WTC11 (cell line): ENCODE results near the gene NEURL1. TPM values are rescaled to one million over a fixed set of nuclear protein-coding genes. Genes with fewer than 3 reads are reported as not detected.
A peak's percentile ranks its signal among the peaks of the same experiment; 100 is the strongest.

Experiments used
- ATAC-seq: fragments of 200-7000 bp; cut with Tn5 transposase; 2 replicates; pipeline ENCODE4 v1.10.0; 2021; ENCODE audit warnings: mild to moderate bottlenecking, moderate library complexity
- CTCF ChIA-PET: fragments of 300-600 bp; sonication (Branson Sonifier 250); formaldehyde crosslinking; loops from one replicate; lab custom pipeline; 2021; ENCODE audit warnings: antibody characterized with exemption; lab: Charles Lee
- POLR2A ChIA-PET: fragments of 350-600 bp; sonication (Branson Sonifier 250); formaldehyde crosslinking; loops from one replicate; lab custom pipeline; 2021; ENCODE audit warnings: antibody characterized with exemption; lab: Charles Lee
- DNase-seq: peaks from one replicate; pipeline ENCODE4 v3.0.0; 2021; ENCODE audit warnings: low spot score
- H3K27ac Mint-ChIP-seq: 2 replicates; pipeline ENCODE4 v1.8.0; 2021; ENCODE audit warnings: mixed read lengths
- H3K27me3 Mint-ChIP-seq: 2 replicates; pipeline ENCODE4 v1.8.0; 2021; ENCODE audit warnings: low read depth, mild to moderate bottlenecking, moderate library complexity, mixed read lengths
- H3K36me3 Mint-ChIP-seq: 2 replicates; pipeline ENCODE4 v1.8.0; 2021; ENCODE audit warnings: mixed read lengths
- H3K4me1 Mint-ChIP-seq: 2 replicates; pipeline ENCODE4 v1.8.0; 2022; ENCODE audit warnings: mixed read lengths
- H3K4me3 Mint-ChIP-seq: 2 replicates; pipeline ENCODE4 v1.8.0; 2021; ENCODE audit warnings: mild to moderate bottlenecking, moderate library complexity, mixed read lengths
- H3K9me3 Mint-ChIP-seq: 2 replicates; pipeline ENCODE4 v1.8.0; 2021; ENCODE audit warnings: mixed read lengths
- ATF1 ChIP-seq: sonication (generic); formaldehyde crosslinking; IDR thresholded peaks from 2 replicates; pipeline ENCODE4 v1.8.1; 2023; ENCODE audit warnings: mild to moderate bottlenecking, moderate library complexity, missing genetic modification reagents
- EMX1 ChIP-seq: fragments of 250-450 bp; sonication (Bioruptor Pico); IDR thresholded peaks from 2 replicates; pipeline ENCODE4 v1.8.0; 2021; ENCODE audit warnings: mild to moderate bottlenecking
- ERG ChIP-seq: fragments of 250-450 bp; sonication (Bioruptor Pico); IDR thresholded peaks from 2 replicates; pipeline ENCODE4 v1.8.0; 2021; ENCODE audit warnings: mild to moderate bottlenecking
- ESRRA ChIP-seq: sonication (generic); formaldehyde crosslinking; IDR thresholded peaks from 2 replicates; pipeline ENCODE4 v1.8.1; 2022; ENCODE audit warnings: mild to moderate bottlenecking, missing genetic modification reagents, borderline replicate concordance
- ETV6 ChIP-seq: sonication (generic); formaldehyde crosslinking; IDR thresholded peaks from 2 replicates; pipeline ENCODE4 v1.8.1; 2022; ENCODE audit warnings: mild to moderate bottlenecking, missing genetic modification reagents
- FOXK1 ChIP-seq: sonication (generic); formaldehyde crosslinking; IDR thresholded peaks from 2 replicates; pipeline ENCODE4 v1.8.0; 2022; ENCODE audit warnings: mild to moderate bottlenecking, moderate library complexity, missing genetic modification reagents
- JAZF1 ChIP-seq: fragments of 250-450 bp; sonication (Bioruptor Pico); IDR thresholded peaks from 2 replicates; pipeline ENCODE4 v1.9.0; 2021; ENCODE audit warnings: moderate library complexity, mild to moderate bottlenecking, inconsistent platforms
- NFYB ChIP-seq: sonication (generic); formaldehyde crosslinking; conservative IDR thresholded peaks from 2 replicates; pipeline ENCODE4 v1.8.0; 2022; ENCODE audit warnings: low read depth, missing genetic modification reagents
- PRRX2 ChIP-seq: fragments of 250-450 bp; sonication (Bioruptor Pico); IDR thresholded peaks from 2 replicates; pipeline ENCODE4 v1.8.0; 2021; ENCODE audit warnings: mild to moderate bottlenecking
- SMAD4 ChIP-seq: sonication (generic); formaldehyde crosslinking; IDR thresholded peaks from 2 replicates; pipeline ENCODE4 v1.8.0; 2022; ENCODE audit warnings: mild to moderate bottlenecking, missing genetic modification reagents
- SP1 ChIP-seq: sonication (generic); formaldehyde crosslinking; conservative IDR thresholded peaks from 2 replicates; pipeline ENCODE4 v1.8.1; 2022; ENCODE audit warnings: missing genetic modification reagents
- TEAD4 ChIP-seq: sonication (generic); formaldehyde crosslinking; IDR thresholded peaks from 2 replicates; pipeline ENCODE4 v1.8.0; 2022; ENCODE audit warnings: mild to moderate bottlenecking, missing genetic modification reagents
- TP53 ChIP-seq: sonication (generic); formaldehyde crosslinking; IDR thresholded peaks from 2 replicates; pipeline ENCODE4 v1.8.1; 2023; ENCODE audit warnings: mild to moderate bottlenecking, missing genetic modification reagents
- USF1 ChIP-seq: sonication (generic); formaldehyde crosslinking; IDR thresholded peaks from 2 replicates; pipeline ENCODE4 v1.8.0; 2022; ENCODE audit warnings: mild to moderate bottlenecking, missing genetic modification reagents
- ZNF121 ChIP-seq: sonication (generic); formaldehyde crosslinking; IDR thresholded peaks from 2 replicates; pipeline ENCODE4 v1.8.0; 2023; ENCODE audit warnings: missing genetic modification reagents
- ZNF396 ChIP-seq: fragments of 250-450 bp; sonication (Bioruptor Pico); IDR thresholded peaks from 2 replicates; pipeline ENCODE4 v1.8.0; 2021; ENCODE audit warnings: mild to moderate bottlenecking, moderate library complexity, borderline replicate concordance
- ZNF416 ChIP-seq: fragments of 250-450 bp; sonication (Bioruptor Pico); IDR thresholded peaks from 2 replicates; pipeline ENCODE4 v1.9.0; 2021; ENCODE audit warnings: mild to moderate bottlenecking, inconsistent platforms
- total RNA-seq: library from RNA; stranded (reverse); gene quantifications from 3 replicates; pipeline ENCODE4 v1.2.3, GENCODE V29; 2021
- TF ChIP-seq, protein P1 (sequence below): fragments of 200-600 bp; IDR thresholded peaks from 2 replicates; pipeline ENCODE4 v1.8.0; 2022; ENCODE audit warnings: antibody characterized with exemption
- TF ChIP-seq, protein P2 (sequence below): sonication (generic); formaldehyde crosslinking; IDR thresholded peaks from 2 replicates; pipeline ENCODE4 v1.8.1; 2022; ENCODE audit warnings: missing genetic modification reagents, borderline replicate concordance
- TF ChIP-seq, protein P3 (sequence below): sonication (generic); formaldehyde crosslinking; IDR thresholded peaks from 2 replicates; pipeline ENCODE4 v1.8.1; 2023; ENCODE audit warnings: mild to moderate bottlenecking, missing genetic modification reagents, moderate library complexity

NEURL1 gene
- total RNA-seq, 1 experiment from 2014 or later = 1.2 TPM

DNA sequence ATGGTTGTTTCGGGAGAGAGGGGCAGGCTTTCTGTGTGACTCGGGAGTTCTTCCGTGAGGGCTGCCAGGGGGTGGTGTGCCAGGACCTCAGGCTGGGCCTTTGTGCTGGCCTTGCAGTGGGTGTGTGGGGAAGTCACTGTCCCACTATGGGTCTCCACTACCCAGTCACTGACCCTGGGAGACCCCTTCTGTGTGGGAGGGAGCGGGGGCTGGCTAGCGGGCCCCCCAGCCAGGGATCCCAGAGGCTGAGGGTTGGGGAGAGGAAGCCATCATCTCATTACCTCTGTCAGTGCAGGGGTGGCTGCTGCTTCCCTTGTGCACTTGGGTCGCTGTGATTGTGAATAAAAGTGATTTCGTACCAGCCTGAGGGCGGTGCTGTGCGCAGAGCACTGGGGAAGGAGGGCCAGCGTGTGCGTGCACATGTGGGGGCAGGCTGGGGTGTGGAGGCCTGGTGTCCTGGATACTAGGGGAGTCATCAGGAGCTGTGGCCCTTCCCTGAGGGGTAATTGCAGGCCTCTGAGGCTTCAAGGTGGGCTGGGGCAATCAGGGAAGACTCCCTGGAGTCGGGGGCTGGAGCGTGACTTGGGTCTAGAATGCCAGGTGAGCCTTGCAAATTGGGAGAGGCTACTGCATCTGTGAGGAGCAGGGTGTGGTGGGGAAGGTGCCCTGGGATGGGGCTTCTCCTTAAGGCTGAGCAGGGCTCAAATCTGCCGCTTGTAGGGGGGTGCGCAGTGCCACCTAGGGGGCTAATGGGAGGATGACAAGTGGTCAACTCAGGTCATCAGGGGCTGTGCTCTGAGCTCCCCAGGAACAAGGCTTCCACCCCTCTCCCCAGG is 98.9 kb downstream of the NEURL1 start:
- no peak for TF ChIP-seq TEAD4 (CRISPR knock-in tag)
- TF ChIP-seq, protein P1, sequence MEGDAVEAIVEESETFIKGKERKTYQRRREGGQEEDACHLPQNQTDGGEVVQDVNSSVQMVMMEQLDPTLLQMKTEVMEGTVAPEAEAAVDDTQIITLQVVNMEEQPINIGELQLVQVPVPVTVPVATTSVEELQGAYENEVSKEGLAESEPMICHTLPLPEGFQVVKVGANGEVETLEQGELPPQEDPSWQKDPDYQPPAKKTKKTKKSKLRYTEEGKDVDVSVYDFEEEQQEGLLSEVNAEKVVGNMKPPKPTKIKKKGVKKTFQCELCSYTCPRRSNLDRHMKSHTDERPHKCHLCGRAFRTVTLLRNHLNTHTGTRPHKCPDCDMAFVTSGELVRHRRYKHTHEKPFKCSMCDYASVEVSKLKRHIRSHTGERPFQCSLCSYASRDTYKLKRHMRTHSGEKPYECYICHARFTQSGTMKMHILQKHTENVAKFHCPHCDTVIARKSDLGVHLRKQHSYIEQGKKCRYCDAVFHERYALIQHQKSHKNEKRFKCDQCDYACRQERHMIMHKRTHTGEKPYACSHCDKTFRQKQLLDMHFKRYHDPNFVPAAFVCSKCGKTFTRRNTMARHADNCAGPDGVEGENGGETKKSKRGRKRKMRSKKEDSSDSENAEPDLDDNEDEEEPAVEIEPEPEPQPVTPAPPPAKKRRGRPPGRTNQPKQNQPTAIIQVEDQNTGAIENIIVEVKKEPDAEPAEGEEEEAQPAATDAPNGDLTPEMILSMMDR = peak; percentile 77
- POLR2A ChIA-PET = no interaction called here
- Mint-ChIP-seq H3K9me3 (peaks cover 5% of the 10 kb centered on the region; the same call in 1 of the 2 replicates), H3K4me1 (peaks cover 5% of the 10 kb centered on the region), H3K4me3 (no peak overlapping the region), H3K27me3 (peaks cover 4% of the 10 kb centered on the region; the same call in 1 of the 2 replicates), H3K27ac (no peak overlapping the region), H3K36me3 (no peaks in the 10 kb centered on the region)
- DNase-seq = peak; percentile 79
- ATAC-seq = peak; percentile 92
- CTCF ChIA-PET = interaction anchor here (0.6 to 5.3 kb wide), 55 partner anchors 8 to 1139 kb away, joined by 3 to 49 read pairs (median 4); partner anchors contain the start of genes CALHM1, CALHM2 and NEURL1

DNA sequence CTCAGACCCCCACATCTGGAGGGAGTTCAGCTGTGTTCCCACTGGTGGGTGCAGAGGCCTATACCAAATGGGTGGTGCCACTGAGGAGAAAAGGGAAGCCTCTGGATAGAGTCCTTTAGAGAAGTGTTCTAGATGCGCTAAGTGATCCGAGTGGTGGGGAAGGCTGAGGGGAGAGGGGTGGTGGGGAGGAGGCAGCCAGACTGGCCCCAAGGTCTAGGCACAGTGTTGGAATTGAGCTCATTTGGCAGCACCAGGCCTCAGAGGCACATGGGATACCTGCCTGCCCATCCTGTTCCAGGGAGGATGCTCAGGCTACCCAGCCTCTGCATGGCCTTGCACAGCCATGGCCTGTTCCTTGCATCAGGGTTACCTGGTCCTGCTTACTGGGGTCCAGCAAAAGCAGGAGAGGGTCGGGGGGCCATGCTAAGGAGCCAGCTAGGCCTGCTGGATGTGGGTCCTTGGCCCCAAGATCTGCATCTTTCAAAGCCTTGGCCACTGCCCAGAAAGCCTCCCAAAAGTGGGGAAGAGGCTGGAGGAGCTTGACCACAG is 99.6 kb downstream of the NEURL1 start:
- H3K4me3 Mint-ChIP-seq = no peak overlapping the region
- CTCF ChIA-PET = interaction anchor here (0.6 to 5.3 kb wide), 55 partner anchors 8 to 1140 kb away, joined by 3 to 49 read pairs (median 4); partner anchors contain the start of genes CALHM1, CALHM2 and NEURL1
- H3K9me3 Mint-ChIP-seq = no peaks in the 10 kb centered on the region
- ATAC-seq (no peak), DNase-seq (no peak)
- peaks cover 5% of the 10 kb centered on the region for H3K4me1 Mint-ChIP-seq
- POLR2A ChIA-PET = no interaction called here
- no peaks in the 10 kb centered on the region for H3K36me3 Mint-ChIP-seq
- H3K27me3 Mint-ChIP-seq = peaks cover 6% of the 10 kb centered on the region
- TF ChIP-seq ATF1 (CRISPR knock-in tag) = 0 out of 2 replicates have a peak, but pooled peaks have one; percentile 33
- TF ChIP-seq ESRRA (CRISPR knock-in tag) = no peak
- no peak overlapping the region for H3K27ac Mint-ChIP-seq

GRCh38 chr10:103595933-103596726 is 102.6 kb downstream of the NEURL1 start:
- no peak for ATAC-seq
- TF ChIP-seq SMAD4 (CRISPR knock-in tag) (no peak), SP1 (no peak), NFYB (CRISPR knock-in tag) (no peak), PRRX2 (CRISPR knock-in tag) (no peak), ZNF416 (no peak), ATF1 (CRISPR knock-in tag) (no peak), ETV6 (no peak), JAZF1 (no peak), TP53 (CRISPR knock-in tag) (no peak), ESRRA (CRISPR knock-in tag) (no peak), FOXK1 (no peak), ZNF396 (CRISPR knock-in tag) (no peak), ERG (CRISPR knock-in tag) (no peak), TEAD4 (CRISPR knock-in tag) (no peak), USF1 (CRISPR knock-in tag) (no peak), ZNF121 (no peak), EMX1 (CRISPR knock-in tag) (no peak)
- TF ChIP-seq, protein P2, sequence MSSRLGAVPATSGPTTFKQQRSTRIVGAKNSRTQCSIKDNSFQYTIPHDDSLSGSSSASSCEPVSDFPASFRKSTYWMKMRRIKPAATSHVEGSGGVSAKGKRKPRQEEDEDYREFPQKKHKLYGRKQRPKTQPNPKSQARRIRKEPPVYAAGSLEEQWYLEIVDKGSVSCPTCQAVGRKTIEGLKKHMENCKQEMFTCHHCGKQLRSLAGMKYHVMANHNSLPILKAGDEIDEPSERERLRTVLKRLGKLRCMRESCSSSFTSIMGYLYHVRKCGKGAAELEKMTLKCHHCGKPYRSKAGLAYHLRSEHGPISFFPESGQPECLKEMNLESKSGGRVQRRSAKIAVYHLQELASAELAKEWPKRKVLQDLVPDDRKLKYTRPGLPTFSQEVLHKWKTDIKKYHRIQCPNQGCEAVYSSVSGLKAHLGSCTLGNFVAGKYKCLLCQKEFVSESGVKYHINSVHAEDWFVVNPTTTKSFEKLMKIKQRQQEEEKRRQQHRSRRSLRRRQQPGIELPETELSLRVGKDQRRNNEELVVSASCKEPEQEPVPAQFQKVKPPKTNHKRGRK = no peak
- TF ChIP-seq, protein P3, sequence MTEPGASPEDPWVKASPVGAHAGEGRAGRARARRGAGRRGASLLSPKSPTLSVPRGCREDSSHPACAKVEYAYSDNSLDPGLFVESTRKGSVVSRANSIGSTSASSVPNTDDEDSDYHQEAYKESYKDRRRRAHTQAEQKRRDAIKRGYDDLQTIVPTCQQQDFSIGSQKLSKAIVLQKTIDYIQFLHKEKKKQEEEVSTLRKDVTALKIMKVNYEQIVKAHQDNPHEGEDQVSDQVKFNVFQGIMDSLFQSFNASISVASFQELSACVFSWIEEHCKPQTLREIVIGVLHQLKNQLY (CRISPR knock-in tag) = no peak
- ChIA-PET CTCF (interaction anchor here (1.6 to 4.4 kb wide), 2 partner anchors 90 kb away, joined by 6 to 105 read pairs; no protein-coding TSS in a partner anchor), POLR2A (no interaction called here)
- Mint-ChIP-seq H3K9me3 (no peaks in the 10 kb centered on the region), H3K36me3 (no peaks in the 10 kb centered on the region), H3K27ac (no peak overlapping the region), H3K4me1 (peaks cover 11% of the 10 kb centered on the region), H3K4me3 (no peak overlapping the region), H3K27me3 (peaks cover 4% of the 10 kb centered on the region; the same call in 1 of the 2 replicates)
- DNase-seq = no peak
